ENCODE measurements around the gene PRPF8.

DNA sequence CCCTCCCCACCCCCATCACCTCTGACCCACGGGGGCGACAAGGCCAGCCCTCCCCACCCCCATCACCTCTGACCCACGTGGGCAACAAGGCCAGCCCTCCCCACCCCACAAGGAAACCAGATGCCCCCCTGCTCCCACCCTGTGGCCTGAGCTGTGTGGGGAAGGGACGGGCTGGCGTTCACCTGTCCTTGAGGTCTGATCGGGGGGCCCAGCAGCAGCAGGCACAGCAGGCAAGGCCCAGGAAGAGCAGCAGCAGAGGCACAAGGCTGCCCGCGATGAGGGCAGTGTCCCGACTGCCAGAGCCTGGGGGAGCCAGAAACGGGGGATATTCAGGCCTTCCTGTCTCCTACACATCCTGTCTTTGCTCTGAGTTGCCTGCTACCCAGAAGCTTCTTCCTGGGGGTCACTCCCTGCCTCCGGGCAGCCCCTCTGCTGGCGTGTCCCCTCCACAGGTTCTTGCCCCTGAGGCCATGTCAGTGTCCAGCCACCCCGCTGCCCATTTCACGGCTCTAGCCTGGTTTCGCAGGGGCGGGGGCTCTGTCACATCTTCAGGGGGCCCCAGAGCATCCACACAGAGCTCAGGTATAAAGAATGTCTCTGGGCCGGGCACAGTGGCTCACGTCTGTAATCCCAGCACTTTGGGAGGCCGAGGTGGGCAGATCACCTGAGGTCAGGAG, 45.9 kb downstream of the PRPF8 start:
- TF ChIP-seq, protein P1, sequence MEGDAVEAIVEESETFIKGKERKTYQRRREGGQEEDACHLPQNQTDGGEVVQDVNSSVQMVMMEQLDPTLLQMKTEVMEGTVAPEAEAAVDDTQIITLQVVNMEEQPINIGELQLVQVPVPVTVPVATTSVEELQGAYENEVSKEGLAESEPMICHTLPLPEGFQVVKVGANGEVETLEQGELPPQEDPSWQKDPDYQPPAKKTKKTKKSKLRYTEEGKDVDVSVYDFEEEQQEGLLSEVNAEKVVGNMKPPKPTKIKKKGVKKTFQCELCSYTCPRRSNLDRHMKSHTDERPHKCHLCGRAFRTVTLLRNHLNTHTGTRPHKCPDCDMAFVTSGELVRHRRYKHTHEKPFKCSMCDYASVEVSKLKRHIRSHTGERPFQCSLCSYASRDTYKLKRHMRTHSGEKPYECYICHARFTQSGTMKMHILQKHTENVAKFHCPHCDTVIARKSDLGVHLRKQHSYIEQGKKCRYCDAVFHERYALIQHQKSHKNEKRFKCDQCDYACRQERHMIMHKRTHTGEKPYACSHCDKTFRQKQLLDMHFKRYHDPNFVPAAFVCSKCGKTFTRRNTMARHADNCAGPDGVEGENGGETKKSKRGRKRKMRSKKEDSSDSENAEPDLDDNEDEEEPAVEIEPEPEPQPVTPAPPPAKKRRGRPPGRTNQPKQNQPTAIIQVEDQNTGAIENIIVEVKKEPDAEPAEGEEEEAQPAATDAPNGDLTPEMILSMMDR (IDR thresholded peaks at IDR 0.05; ENCODE audit: insufficient read depth, low read length): no peak
- no peak for TF ChIP-seq POLR2AphosphoS5 (IDR thresholded peaks at IDR 0.05; ENCODE audit: low read depth)
- no peak for TF ChIP-seq SPI1 (IDR thresholded peaks at IDR 0.05; ENCODE audit: borderline replicate concordance, low read depth)
